ENCODE results near the gene TMPO.

DNA sequence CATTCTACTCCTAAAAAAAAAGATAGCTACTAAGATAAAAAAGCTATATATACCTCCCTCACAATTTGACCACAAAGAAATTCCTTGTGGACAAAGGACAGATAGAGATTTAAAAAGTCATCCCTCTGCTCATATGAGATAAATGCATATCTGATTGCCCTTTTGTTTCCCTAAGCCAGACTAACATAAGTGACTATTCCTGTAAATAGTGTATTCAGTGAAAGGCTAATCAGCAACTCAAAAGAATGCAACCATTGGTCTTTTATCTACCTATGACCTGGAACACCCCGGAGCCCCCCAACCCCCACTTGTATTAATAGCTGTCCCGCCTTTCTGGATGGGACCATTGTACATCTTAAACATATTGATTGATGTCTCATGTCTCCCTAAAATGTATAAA lies 6.3 kb upstream of the TMPO start:
- TF ChIP-seq, protein P1, sequence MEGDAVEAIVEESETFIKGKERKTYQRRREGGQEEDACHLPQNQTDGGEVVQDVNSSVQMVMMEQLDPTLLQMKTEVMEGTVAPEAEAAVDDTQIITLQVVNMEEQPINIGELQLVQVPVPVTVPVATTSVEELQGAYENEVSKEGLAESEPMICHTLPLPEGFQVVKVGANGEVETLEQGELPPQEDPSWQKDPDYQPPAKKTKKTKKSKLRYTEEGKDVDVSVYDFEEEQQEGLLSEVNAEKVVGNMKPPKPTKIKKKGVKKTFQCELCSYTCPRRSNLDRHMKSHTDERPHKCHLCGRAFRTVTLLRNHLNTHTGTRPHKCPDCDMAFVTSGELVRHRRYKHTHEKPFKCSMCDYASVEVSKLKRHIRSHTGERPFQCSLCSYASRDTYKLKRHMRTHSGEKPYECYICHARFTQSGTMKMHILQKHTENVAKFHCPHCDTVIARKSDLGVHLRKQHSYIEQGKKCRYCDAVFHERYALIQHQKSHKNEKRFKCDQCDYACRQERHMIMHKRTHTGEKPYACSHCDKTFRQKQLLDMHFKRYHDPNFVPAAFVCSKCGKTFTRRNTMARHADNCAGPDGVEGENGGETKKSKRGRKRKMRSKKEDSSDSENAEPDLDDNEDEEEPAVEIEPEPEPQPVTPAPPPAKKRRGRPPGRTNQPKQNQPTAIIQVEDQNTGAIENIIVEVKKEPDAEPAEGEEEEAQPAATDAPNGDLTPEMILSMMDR (IDR thresholded peaks at IDR 0.05): no peak
- TF ChIP-seq POLR2AphosphoS5 (IDR thresholded peaks at IDR 0.05; ENCODE audit: insufficient read depth in 1 of 2, low read depth in 1 of 2): no peak

All from vagina (tissue), 2 donors.